SK-N-SH (cell line): ENCODE results near the gene OBP2B. TPM values are rescaled to one million over a fixed set of nuclear protein-coding genes. Genes with fewer than 3 reads are reported as not detected.

Source experiments
- CTCF ChIA-PET: fragments of 300-600, 350-600 bp; formaldehyde crosslinking; extraction: SDS; loops from one replicate; lab custom pipeline; 2021; lab: Yijun Ruan, JAX
- POLR2A ChIA-PET: fragments of 350-600 bp; sonication (Branson Sonifier 250); formaldehyde crosslinking; extraction: SDS; loops from one replicate; lab custom pipeline; 2020; ENCODE audit warnings: antibody characterized with exemption, inconsistent platforms; lab: Yijun Ruan, JAX
- DNase-seq: peaks from one replicate; pipeline ENCODE4 v3.0.0; 2012
- H2AFZ ChIP-seq: fragments of 200-600 bp; sonication (generic); 2 replicates; pipeline ENCODE4 v1.8.1; 2016; ENCODE audit warnings: antibody characterized with exemption, mild to moderate bottlenecking, low read depth
- H3F3A ChIP-seq: fragments of 200-600 bp; sonication (generic); replicated peaks from 2 replicates; pipeline ENCODE3; 2016; ENCODE audit warnings: antibody characterized with exemption, mild to moderate bottlenecking; ENCODE audit not compliant: insufficient read depth
- H3K27ac ChIP-seq, 2 experiments: fragments of 200-500 bp in 1 of 2; fragments of 200-600 bp in 1 of 2; sonication (Bioruptor generic) in 1 of 2; sonication (generic), shearing (Covaris generic) in 1 of 2; 2 replicates each; pipeline versions ENCODE4 v1.5.1 to v1.6.1; 2014 to 2016; ENCODE audit warnings: low read depth in 2 of 2, inconsistent platforms in 1 of 2, low read length in 1 of 2, mild to moderate bottlenecking in 1 of 2, mixed read lengths in 1 of 2
- H3K27me3 ChIP-seq: fragments of 200-600 bp; sonication (generic), shearing (Covaris generic); 2 replicates; pipeline ENCODE4 v1.6.1; 2016; ENCODE audit warnings: mixed run types; ENCODE audit not compliant: insufficient read depth
- H3K36me3 ChIP-seq, 2 experiments: fragments of 200-500 bp in 1 of 2; fragments of 200-600 bp in 1 of 2; sonication (Bioruptor generic) in 1 of 2; sonication (generic) in 1 of 2; replicated peaks in 1 of 2; 2 replicates each; pipeline versions ENCODE3 to v1.5.1; 2014 to 2016; ENCODE audit warnings: low read length in 1 of 2, mild to moderate bottlenecking in 1 of 2; ENCODE audit not compliant: insufficient read depth in 2 of 2, control insufficient read depth in 1 of 2
- H3K4me1 ChIP-seq, 2 experiments: fragments of 200-500 bp in 1 of 2; fragments of 200-600 bp in 1 of 2; sonication (Bioruptor generic) in 1 of 2; sonication (generic), shearing (Covaris generic) in 1 of 2; 2 replicates each; pipeline versions ENCODE4 v1.5.1 to v1.6.1; 2014 to 2016; ENCODE audit warnings: low read depth in 1 of 2, low read length in 1 of 2, mixed run types in 1 of 2; ENCODE audit not compliant: insufficient read depth in 2 of 2, control insufficient read depth in 1 of 2
- H3K4me2 ChIP-seq: fragments of 200-600 bp; sonication (generic), shearing (Covaris generic); 2 replicates; pipeline ENCODE4 v1.6.1; 2017; ENCODE audit warnings: mixed run types
- H3K4me3 ChIP-seq, 2 experiments: fragments of 200-500 bp in 1 of 2; fragments of 200-600 bp in 1 of 2; sonication (Bioruptor generic) in 1 of 2; sonication (generic), shearing (Covaris generic) in 1 of 2; 2 replicates each; pipeline versions ENCODE4 v1.5.1 to v1.8.1; 2014 to 2016; ENCODE audit warnings: low read depth in 2 of 2, inconsistent platforms in 1 of 2, low read length in 1 of 2, mild to moderate bottlenecking in 1 of 2, mixed read lengths in 1 of 2, moderate library complexity in 1 of 2
- H3K79me2 ChIP-seq: fragments of 200-600 bp; sonication (generic); 2 replicates; pipeline ENCODE4 v1.8.1; 2017; ENCODE audit warnings: mild to moderate bottlenecking; ENCODE audit not compliant: insufficient read depth
- H3K9ac ChIP-seq: fragments of 200-600 bp; sonication (generic); 2 replicates; pipeline ENCODE4 v1.6.1; 2017; ENCODE audit warnings: mixed run types
- H3K9me2 ChIP-seq: fragments of 200-600 bp; sonication (generic); 2 replicates; pipeline ENCODE4 v1.6.1; 2017; ENCODE audit warnings: mixed run types
- H3K9me3 ChIP-seq: fragments of 200-600 bp; sonication (generic); 2 replicates; pipeline ENCODE4 v1.6.1; 2017; ENCODE audit warnings: mixed run types, mild to moderate bottlenecking, moderate library complexity
- H4K20me1 ChIP-seq: fragments of 200-600 bp; sonication (generic); 2 replicates; pipeline ENCODE4 v1.6.1; 2017; ENCODE audit warnings: mild to moderate bottlenecking, mixed run types; ENCODE audit not compliant: insufficient read depth
- CHD2 ChIP-seq: fragments of 150-350 bp; IDR thresholded peaks from 2 replicates; pipeline ENCODE4 v1.6.1; 2018; ENCODE audit warnings: low read length; ENCODE audit not compliant: partially characterized antibody
- FOXJ3 ChIP-seq: sonication (generic); formaldehyde crosslinking; IDR thresholded peaks from 2 replicates; pipeline ENCODE4 v1.5.1; 2020; ENCODE audit warnings: mild to moderate bottlenecking, missing genetic modification reagents
- GABPA ChIP-seq: IDR thresholded peaks from 2 replicates; pipeline ENCODE4 v1.4.0; 2012; ENCODE audit warnings: low read depth, mild to moderate bottlenecking
- MEF2A ChIP-seq: IDR thresholded peaks from 2 replicates; pipeline ENCODE4 v1.4.0; 2012; ENCODE audit warnings: low read depth, borderline replicate concordance
- NRF1 ChIP-seq: IDR thresholded peaks from 2 replicates; pipeline ENCODE4 v1.6.1; 2012; ENCODE audit warnings: low read depth, mild to moderate bottlenecking, low read length
- PBX3 ChIP-seq: IDR thresholded peaks from 2 replicates; pipeline ENCODE4; 2012
- POLR2AphosphoS5 ChIP-seq: IDR thresholded peaks from 2 replicates; pipeline ENCODE4 v1.6.1; 2012; ENCODE audit warnings: low read depth, low read length
- RCOR1 ChIP-seq: fragments of 150-350 bp; IDR thresholded peaks from 2 replicates; pipeline ENCODE4 v1.6.1; 2017; ENCODE audit warnings: antibody characterized with exemption, low read length
- REST ChIP-seq: IDR thresholded peaks from 2 replicates; pipeline ENCODE4 v1.6.1; 2012; ENCODE audit warnings: mild to moderate bottlenecking, low read depth, low read length, moderate library complexity
- SMC3 ChIP-seq: IDR thresholded peaks from 2 replicates; pipeline ENCODE4 v1.6.1; 2012; ENCODE audit warnings: low read depth, low read length, improper control_type of control experiment
- TAF1 ChIP-seq: IDR thresholded peaks from 2 replicates; pipeline ENCODE4 v1.6.1; 2012; ENCODE audit warnings: low read depth, mild to moderate bottlenecking, low read length, moderate library complexity, borderline replicate concordance
- TCF12 ChIP-seq: IDR thresholded peaks from 2 replicates; pipeline ENCODE4 v1.4.0; 2012
- USF1 ChIP-seq: IDR thresholded peaks from 2 replicates; pipeline ENCODE4 v1.4.0; 2012; ENCODE audit warnings: low read depth, borderline replicate concordance
- YY1 ChIP-seq: IDR thresholded peaks from 2 replicates; pipeline ENCODE4 v1.4.0; 2012; ENCODE audit warnings: low read depth, mild to moderate bottlenecking
- WGBS: methylation state at CpG from one replicate; pipeline ENCODE4 v1.1.6; 2017; ENCODE audit warnings: low lambda C conversion rate; 5-methylcytosine and 5-hydroxymethylcytosine counted together
- polyA plus RNA-seq, 3 experiments: library from polyadenylated mRNA; depleted of rRNA; stranded (reverse); fragments of >200 nt; gene quantifications; 2 replicates each; pipeline ENCODE4 v1.2.3, GENCODE V29; 2012
- TF ChIP-seq, protein P1 (sequence below): IDR thresholded peaks from 2 replicates; pipeline ENCODE4 v1.4.0; 2012; ENCODE audit warnings: low read depth

OBP2B gene
- polyA plus RNA-seq, 1 of the 3 experiments (the other 2 are of a cell fraction) = not detected

GRCh38 chr9:133166392-133166791, 42.7 kb downstream of the OBP2B start:
- Histone ChIP-seq H3K27ac (no peak overlapping the region), H3K9me3 (no peaks in the 10 kb centered on the region), H2AFZ (no peak overlapping the region), H3F3A (no peaks in the 10 kb centered on the region), H3K4me3 (no peak overlapping the region), H3K27me3 (no peaks in the 10 kb centered on the region), H3K36me3 (no peaks in the 10 kb centered on the region), H3K79me2 (no peaks in the 10 kb centered on the region), H3K4me1 (peaks cover 0 to 5% of the 10 kb centered on the region in 2 experiments; a peak in 1 of 4 replicates), H4K20me1 (no peaks in the 10 kb centered on the region), H3K9me2 (no peaks in the 10 kb centered on the region), H3K4me2 (no peak overlapping the region), H3K9ac (no peak overlapping the region)
- ChIA-PET CTCF (interaction anchor here (1.7 to 3.2 kb wide), 2 partner anchors 14 to 20 kb away, joined by 6 to 18 read pairs; no protein-coding TSS in a partner anchor), POLR2A (no interaction called here)
- TF ChIP-seq REST (no peak), PBX3 (no peak), TAF1 (no peak)
- 64% methylated on average over 16 of the region's 17 CpGs for WGBS
- DNase-seq = no peak

DNA sequence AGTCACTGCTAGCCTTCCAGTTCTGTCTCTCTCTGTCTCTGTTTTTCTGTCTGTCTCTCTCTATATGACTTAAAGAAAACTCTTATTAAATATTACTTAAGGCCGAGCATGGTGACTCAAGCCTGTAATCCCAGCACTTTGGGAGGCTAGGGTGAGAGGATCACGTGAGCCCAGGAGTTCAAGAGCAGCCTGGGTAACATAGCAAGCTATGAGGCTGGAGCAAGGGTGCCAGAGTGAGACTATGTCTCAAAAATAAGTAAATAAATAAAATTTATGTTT, 43.7 kb downstream of the OBP2B start:
- Histone ChIP-seq H2AFZ (no peak overlapping the region), H3K27me3 (no peaks in the 10 kb centered on the region), H3F3A (no peaks in the 10 kb centered on the region)
- TF ChIP-seq USF1 (no peak), NRF1 (no peak), SMC3 (no peak), FOXJ3 (no peak), GABPA (no peak), RCOR1 (no peak), POLR2AphosphoS5 (no peak), REST (no peak), MEF2A (no peak), CHD2 (no peak), TCF12 (no peak), YY1 (no peak)
- TF ChIP-seq, protein P1, sequence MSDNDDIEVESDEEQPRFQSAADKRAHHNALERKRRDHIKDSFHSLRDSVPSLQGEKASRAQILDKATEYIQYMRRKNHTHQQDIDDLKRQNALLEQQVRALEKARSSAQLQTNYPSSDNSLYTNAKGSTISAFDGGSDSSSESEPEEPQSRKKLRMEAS = no peak
- TF ChIP-seq, all 33 proteins: peak for 0
- H3K9me2 ChIP-seq = no peaks in the 10 kb centered on the region
- no peak overlapping the region for H3K9ac ChIP-seq
- H3K36me3 ChIP-seq = no peaks in the 10 kb centered on the region
- H4K20me1 ChIP-seq = no peaks in the 10 kb centered on the region
- no peaks in the 10 kb centered on the region for H3K9me3 ChIP-seq
- no peak for DNase-seq
- no peak overlapping the region for H3K4me2 ChIP-seq
- no peaks in the 10 kb centered on the region for H3K79me2 ChIP-seq
- no peak overlapping the region for H3K4me3 ChIP-seq
- ChIA-PET CTCF (interaction anchor here (3.2 kb wide), 1 partner anchor 21 kb away, joined by 18 read pairs; no protein-coding TSS in a partner anchor), POLR2A (no interaction called here)
- 71% methylated on average over 2 of the region's 2 CpGs for whole genome bisulfite sequencing
- no peak overlapping the region for H3K27ac ChIP-seq
- H3K4me1 ChIP-seq = peaks cover 0 to 5% of the 10 kb centered on the region in 2 experiments; a peak in 1 of 4 replicates
